Stomach (tissue), 4 donors: ENCODE measurements around the gene CUL9.

Experiments
- EP300 ChIP-seq: sonication (generic); formaldehyde crosslinking; IDR thresholded peaks from one replicate; pipeline ENCODE4 v1.6.1; 2017; ENCODE audit warnings: antibody characterized with exemption
- TF ChIP-seq, protein P1 (sequence below), 7 experiments: fragments of 450-650 bp in 4 of 7; fragments of 200-600 bp in 3 of 7; sonication (generic) in 3 of 7; IDR thresholded peaks; one replicate each; pipeline ENCODE4 v1.5.1; 2016 to 2019; ENCODE audit warnings: antibody characterized with exemption in 7 of 7, control low read depth in 2 of 7, mild to moderate bottlenecking in 1 of 7

- TF ChIP-seq, protein P1, sequence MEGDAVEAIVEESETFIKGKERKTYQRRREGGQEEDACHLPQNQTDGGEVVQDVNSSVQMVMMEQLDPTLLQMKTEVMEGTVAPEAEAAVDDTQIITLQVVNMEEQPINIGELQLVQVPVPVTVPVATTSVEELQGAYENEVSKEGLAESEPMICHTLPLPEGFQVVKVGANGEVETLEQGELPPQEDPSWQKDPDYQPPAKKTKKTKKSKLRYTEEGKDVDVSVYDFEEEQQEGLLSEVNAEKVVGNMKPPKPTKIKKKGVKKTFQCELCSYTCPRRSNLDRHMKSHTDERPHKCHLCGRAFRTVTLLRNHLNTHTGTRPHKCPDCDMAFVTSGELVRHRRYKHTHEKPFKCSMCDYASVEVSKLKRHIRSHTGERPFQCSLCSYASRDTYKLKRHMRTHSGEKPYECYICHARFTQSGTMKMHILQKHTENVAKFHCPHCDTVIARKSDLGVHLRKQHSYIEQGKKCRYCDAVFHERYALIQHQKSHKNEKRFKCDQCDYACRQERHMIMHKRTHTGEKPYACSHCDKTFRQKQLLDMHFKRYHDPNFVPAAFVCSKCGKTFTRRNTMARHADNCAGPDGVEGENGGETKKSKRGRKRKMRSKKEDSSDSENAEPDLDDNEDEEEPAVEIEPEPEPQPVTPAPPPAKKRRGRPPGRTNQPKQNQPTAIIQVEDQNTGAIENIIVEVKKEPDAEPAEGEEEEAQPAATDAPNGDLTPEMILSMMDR (IDR thresholded peaks at IDR 0.05) = no peak
- TF ChIP-seq EP300 = no peak
Measured at GRCh38 chr6:43185391-43185985, 3.5 kb downstream of the CUL9 start.
